Measurements from ENCODE around the gene PACSIN1.

DNA sequence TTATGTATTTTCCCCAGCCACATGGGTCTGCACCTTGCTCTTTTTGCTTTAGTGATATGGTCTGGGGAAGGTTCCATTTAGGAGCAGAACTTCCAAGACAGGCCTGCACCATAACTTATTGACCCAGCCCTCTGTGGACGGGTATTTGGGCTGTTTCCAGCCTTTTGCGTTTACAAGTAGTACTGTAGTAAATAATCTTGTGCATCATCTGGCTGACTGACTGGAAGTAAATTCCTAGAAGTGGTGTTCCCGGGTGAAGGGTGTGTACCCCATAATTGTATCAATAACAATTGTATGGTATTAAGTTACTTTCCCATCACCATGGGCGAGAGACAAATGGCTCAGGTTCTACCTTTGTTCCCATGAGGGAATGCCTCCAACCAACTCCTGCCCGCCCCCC, 58.6 kb downstream of the PACSIN1 start:
- TF ChIP-seq, protein P1, sequence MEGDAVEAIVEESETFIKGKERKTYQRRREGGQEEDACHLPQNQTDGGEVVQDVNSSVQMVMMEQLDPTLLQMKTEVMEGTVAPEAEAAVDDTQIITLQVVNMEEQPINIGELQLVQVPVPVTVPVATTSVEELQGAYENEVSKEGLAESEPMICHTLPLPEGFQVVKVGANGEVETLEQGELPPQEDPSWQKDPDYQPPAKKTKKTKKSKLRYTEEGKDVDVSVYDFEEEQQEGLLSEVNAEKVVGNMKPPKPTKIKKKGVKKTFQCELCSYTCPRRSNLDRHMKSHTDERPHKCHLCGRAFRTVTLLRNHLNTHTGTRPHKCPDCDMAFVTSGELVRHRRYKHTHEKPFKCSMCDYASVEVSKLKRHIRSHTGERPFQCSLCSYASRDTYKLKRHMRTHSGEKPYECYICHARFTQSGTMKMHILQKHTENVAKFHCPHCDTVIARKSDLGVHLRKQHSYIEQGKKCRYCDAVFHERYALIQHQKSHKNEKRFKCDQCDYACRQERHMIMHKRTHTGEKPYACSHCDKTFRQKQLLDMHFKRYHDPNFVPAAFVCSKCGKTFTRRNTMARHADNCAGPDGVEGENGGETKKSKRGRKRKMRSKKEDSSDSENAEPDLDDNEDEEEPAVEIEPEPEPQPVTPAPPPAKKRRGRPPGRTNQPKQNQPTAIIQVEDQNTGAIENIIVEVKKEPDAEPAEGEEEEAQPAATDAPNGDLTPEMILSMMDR (IDR thresholded peaks at IDR 0.05; ENCODE audit: low read depth, low read length) = no peak
- TF ChIP-seq POLR2A (IDR thresholded peaks at IDR 0.05; ENCODE audit: extremely low read depth, insufficient read length) (no peak), MAX (IDR thresholded peaks at IDR 0.05; ENCODE audit: low read depth, low read length) (no peak)

Data from NB4 (cell line).